ENCODE measurements around the gene MRPS26. TPM values are rescaled to one million over a fixed set of nuclear protein-coding genes. Genes with fewer than 3 reads are reported as not detected.

The MRPS26 gene
- total and polyA plus RNA-seq, 7 donors: 33.5 to 71.7 (median 61.3) TPM

DNA sequence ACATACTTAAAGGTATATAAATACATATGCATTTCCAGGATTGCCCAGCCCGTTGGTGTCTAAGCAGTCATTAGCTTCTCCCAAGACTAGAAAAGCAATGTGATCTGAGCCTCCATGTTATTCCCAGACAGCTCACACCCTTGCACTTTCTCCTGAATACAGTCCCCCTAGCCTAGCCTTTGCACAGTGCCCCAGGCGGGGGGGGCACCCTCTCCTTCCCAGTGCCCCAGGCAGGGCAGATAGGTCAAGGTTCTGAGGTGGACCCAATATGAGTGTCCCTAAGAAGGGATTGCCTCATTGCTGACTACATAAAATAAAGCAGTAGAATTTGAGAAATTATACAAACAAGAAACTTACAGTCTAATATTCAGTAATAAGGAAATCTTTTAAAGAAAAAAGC lies 17.9 kb upstream of the MRPS26 start:
- Histone ChIP-seq H3K9me3 (no peaks in the 10 kb centered on the region), H3K4me1 (no peaks in the 10 kb centered on the region), H3K4me3 (no peak overlapping the region), H3K27ac (no peak overlapping the region), H3K36me3 (peaks cover 35 to 89% (median 36%) of the 10 kb centered on the region in 4 donors), H3K27me3 (no peaks in the 10 kb centered on the region)
- intact Hi-C loops (cut with DNase I): no loop called here
- DNase-seq: no peak
- 65 to 73% methylated on average over 2 of the region's 2 CpGs for WGBS, 2 donors
- TF ChIP-seq, protein P1, sequence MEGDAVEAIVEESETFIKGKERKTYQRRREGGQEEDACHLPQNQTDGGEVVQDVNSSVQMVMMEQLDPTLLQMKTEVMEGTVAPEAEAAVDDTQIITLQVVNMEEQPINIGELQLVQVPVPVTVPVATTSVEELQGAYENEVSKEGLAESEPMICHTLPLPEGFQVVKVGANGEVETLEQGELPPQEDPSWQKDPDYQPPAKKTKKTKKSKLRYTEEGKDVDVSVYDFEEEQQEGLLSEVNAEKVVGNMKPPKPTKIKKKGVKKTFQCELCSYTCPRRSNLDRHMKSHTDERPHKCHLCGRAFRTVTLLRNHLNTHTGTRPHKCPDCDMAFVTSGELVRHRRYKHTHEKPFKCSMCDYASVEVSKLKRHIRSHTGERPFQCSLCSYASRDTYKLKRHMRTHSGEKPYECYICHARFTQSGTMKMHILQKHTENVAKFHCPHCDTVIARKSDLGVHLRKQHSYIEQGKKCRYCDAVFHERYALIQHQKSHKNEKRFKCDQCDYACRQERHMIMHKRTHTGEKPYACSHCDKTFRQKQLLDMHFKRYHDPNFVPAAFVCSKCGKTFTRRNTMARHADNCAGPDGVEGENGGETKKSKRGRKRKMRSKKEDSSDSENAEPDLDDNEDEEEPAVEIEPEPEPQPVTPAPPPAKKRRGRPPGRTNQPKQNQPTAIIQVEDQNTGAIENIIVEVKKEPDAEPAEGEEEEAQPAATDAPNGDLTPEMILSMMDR (IDR thresholded peaks at IDR 0.05): no peak
- no peak for TF ChIP-seq EP300 (IDR thresholded peaks at IDR 0.05)
- TF ChIP-seq POLR2AphosphoS5 (IDR thresholded peaks at IDR 0.05): no peak
- TF ChIP-seq POLR2A (IDR thresholded peaks at IDR 0.05): no peak

DNA sequence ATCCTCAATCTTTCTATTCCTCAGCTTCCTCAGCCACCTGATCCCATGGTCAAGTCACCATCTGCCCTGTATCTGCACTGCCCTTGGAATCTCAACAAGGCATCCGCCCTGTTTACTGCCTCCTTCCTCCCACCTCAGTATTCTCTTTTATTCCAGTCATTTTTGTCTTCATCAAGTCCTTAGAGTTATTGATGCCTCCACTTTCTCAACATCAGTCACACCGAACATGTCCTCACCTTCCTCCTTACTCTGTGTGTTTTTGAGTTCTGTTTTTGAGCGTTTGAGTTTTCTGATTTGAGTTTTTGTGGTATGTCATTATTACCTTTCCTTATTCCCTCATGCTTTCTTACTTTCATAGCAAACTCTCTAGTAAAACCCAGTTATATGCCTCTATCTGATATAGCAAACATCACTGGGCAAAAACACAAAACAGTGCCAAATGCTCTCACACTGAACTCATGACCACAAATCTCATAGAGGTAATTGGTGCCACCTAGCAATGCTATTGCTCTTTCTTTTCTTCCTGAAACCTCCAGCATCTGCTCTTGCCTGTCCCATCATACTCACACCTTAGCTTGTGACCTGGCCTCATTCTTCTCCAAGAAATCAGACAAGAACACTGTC lies 14.2 kb upstream of the MRPS26 start:
- WGBS, 2 donors: 91 to 92% methylated on average over 3 of the region's 3 CpGs
- no peak overlapping the region for H3K4me3 ChIP-seq
- peaks cover 17 to 82% (median 37%) of the 10 kb centered on the region in 4 donors for H3K36me3 ChIP-seq
- no peaks in the 10 kb centered on the region for H3K9me3 ChIP-seq
- no peaks in the 10 kb centered on the region for H3K4me1 ChIP-seq
- DNase-seq: peak; percentile 9
- H3K27ac ChIP-seq: no peak overlapping the region
- intact Hi-C loops (cut with DNase I): no loop called here
- H3K27me3 ChIP-seq: no peaks in the 10 kb centered on the region
- TF ChIP-seq POLR2AphosphoS5 (IDR thresholded peaks at IDR 0.05): no peak
- TF ChIP-seq, protein P1 (IDR thresholded peaks at IDR 0.05): no peak
- TF ChIP-seq EP300 (IDR thresholded peaks at IDR 0.05): no peak
- no peak for TF ChIP-seq POLR2A (IDR thresholded peaks at IDR 0.05)

DNA sequence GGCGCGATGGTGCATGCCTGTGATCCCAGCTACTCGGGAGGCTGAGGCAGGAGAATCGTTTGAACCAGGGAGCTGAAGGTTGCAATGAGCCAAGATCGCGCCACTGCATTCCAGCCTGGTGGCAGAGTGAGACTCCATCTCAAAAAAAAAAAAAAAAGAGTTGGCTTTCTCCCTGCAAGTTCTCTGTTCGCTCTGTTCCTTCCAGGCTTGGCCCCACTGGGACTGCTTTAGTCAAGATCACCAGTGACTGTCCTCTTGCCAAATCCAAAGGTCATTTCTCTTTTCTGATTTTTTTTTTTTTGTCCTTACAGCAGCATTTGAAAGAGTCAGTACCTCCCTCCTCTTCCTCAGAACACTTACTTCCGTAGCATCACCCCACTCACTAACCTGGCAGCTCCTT lies 13.2 kb upstream of the MRPS26 start:
- Histone ChIP-seq H3K27ac (no peak overlapping the region), H3K9me3 (no peaks in the 10 kb centered on the region), H3K4me1 (no peaks in the 10 kb centered on the region), H3K4me3 (no peak overlapping the region), H3K36me3 (peaks cover 14 to 82% (median 38%) of the 10 kb centered on the region in 4 donors), H3K27me3 (no peaks in the 10 kb centered on the region)
- 96 to 97% methylated on average over 8 of the region's 8 CpGs for WGBS, 2 donors
- DNase-seq: no peak
- TF ChIP-seq EP300 (IDR thresholded peaks at IDR 0.05) (no peak), POLR2AphosphoS5 (IDR thresholded peaks at IDR 0.05) (no peak), POLR2A (IDR thresholded peaks at IDR 0.05) (no peak)
- TF ChIP-seq, protein P1 (IDR thresholded peaks at IDR 0.05): no peak
- intact Hi-C loops (cut with DNase I): no loop called here

DNA sequence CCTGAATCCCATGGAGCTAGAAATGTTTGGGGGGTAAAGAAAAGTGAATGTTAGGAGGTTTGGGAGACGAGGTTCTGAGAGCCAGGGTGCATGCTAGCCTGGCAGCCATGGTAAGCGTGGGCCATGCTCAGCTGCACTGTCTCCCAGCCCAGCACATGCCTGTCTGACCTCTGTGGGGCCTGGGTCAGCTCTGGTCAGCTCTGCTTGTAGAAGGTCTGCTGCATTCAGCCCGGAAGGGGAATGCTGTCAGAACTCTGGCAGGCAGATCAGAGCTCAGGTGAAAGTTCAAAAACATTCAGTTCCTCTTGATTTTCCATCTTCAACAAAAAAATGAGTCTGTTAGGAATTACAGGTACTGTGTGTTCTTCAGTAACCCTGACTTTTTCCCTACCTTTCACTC lies 8.2 kb upstream of the MRPS26 start:
- H3K4me3 ChIP-seq: no peak overlapping the region
- H3K4me1 ChIP-seq: no peaks in the 10 kb centered on the region
- H3K27ac ChIP-seq: no peak overlapping the region
- TF ChIP-seq, protein P1 (IDR thresholded peaks at IDR 0.05): no peak
- TF ChIP-seq POLR2A (IDR thresholded peaks at IDR 0.05) (no peak), EP300 (IDR thresholded peaks at IDR 0.05) (no peak), POLR2AphosphoS5 (IDR thresholded peaks at IDR 0.05) (no peak)
- H3K36me3 ChIP-seq: peaks cover 14 to 70% (median 40%) of the 10 kb centered on the region in 4 donors
- peak; percentile 32 for DNase-seq
- WGBS, 2 donors: 90 to 91% methylated on average over 3 of the region's 3 CpGs
- intact Hi-C loops (cut with DNase I): no loop called here
- H3K27me3 ChIP-seq: no peaks in the 10 kb centered on the region
- no peaks in the 10 kb centered on the region for H3K9me3 ChIP-seq

DNA sequence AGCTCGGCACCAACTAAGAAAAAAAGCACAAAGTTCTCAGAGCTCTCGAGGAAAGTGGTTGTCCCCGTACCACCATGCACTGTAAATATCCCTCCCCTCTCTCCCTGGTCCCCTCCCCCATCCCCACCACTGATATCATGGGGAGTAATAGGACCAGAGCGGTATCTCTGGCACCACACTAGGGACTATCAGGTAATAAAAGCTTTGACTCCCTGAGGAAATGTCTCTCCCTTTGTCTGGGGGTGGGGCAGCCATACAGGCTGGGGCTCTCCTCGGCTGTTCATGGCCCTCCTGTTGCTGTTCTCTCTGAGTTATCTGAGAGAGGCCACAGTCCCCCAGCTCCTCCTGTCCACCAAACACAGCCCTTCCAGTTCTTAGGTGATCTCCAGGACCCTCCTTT lies 7.4 kb upstream of the MRPS26 start:
- H3K27me3 ChIP-seq: no peaks in the 10 kb centered on the region
- 86 to 88% methylated on average over 5 of the region's 5 CpGs for WGBS, 2 donors
- TF ChIP-seq POLR2A (IDR thresholded peaks at IDR 0.05): no peak
- TF ChIP-seq, protein P1 (IDR thresholded peaks at IDR 0.05): no peak
- TF ChIP-seq EP300 (IDR thresholded peaks at IDR 0.05): no peak

More for the DNA sequence above, 7.4 kb upstream of the MRPS26 start:
- H3K4me1 ChIP-seq: no peaks in the 10 kb centered on the region
- intact Hi-C loops (cut with DNase I): no loop called here
- no peak overlapping the region for H3K4me3 ChIP-seq
- H3K9me3 ChIP-seq: no peaks in the 10 kb centered on the region
- peak; percentile 22 for DNase-seq
- H3K36me3 ChIP-seq: peaks cover 14 to 64% (median 40%) of the 10 kb centered on the region in 4 donors
- H3K27ac ChIP-seq: no peak overlapping the region
